Ascending aorta (tissue), 2 donors: ENCODE results near the gene ZC3H12A. TPM values are rescaled to one million over a fixed set of nuclear protein-coding genes. Genes with fewer than 3 reads are reported as not detected.

Source experiments
- DNase-seq, 2 donors: peaks; one replicate each; pipeline ENCODE4 v3.0.0-alpha.2; 2019; ENCODE audit warnings: low spot score in 2 of 2
- H3K27ac ChIP-seq, 2 donors: fragments of 200-600 bp; sonication (generic); one replicate each; pipeline ENCODE4 v1.5.1; 2016 to 2017; ENCODE audit warnings: mild to moderate bottlenecking in 1 of 2
- H3K27me3 ChIP-seq: fragments of 200-600 bp; sonication (generic); one replicate; pipeline ENCODE4 v1.5.1; 2017
- H3K36me3 ChIP-seq, 2 donors: fragments of 200-600 bp; sonication (generic); one replicate each; pipeline ENCODE4 v1.5.1; 2016
- H3K4me1 ChIP-seq, 2 donors: fragments of 200-600 bp; sonication (generic); one replicate each; pipeline ENCODE4 v1.5.1; 2016 to 2017; ENCODE audit warnings: mild to moderate bottlenecking in 1 of 2
- H3K4me3 ChIP-seq, 2 donors: fragments of 200-600 bp; sonication (generic); one replicate each; pipeline ENCODE4 v1.5.1; 2016 to 2017; ENCODE audit warnings: mild to moderate bottlenecking in 1 of 2
- H3K9me3 ChIP-seq, 2 donors: fragments of 200-600 bp; sonication (generic); one replicate each; pipeline ENCODE4 v1.5.1; 2016
- intact Hi-C: fragments of 100-400 bp; cut with DNase I; formaldehyde crosslinking; loops from one replicate; pipeline ENCODE4 v1.15.1; 2023
- total RNA-seq: library from RNA; depleted of rRNA; stranded (reverse); fragments of >200 nt; gene quantifications from one replicate; pipeline ENCODE4 v1.1.0, GENCODE V29; 2016
- TF ChIP-seq, protein P1 (sequence below), 3 experiments: fragments of 200-600 bp in 2 of 3; fragments of 450-650 bp in 1 of 3; sonication (generic) in 2 of 3; IDR thresholded peaks; one replicate each; pipeline ENCODE4 v1.5.1; 2016 to 2019; ENCODE audit warnings: antibody characterized with exemption in 3 of 3, mild to moderate bottlenecking in 1 of 3, moderate library complexity in 1 of 3

Gene ZC3H12A
- total RNA-seq, 1 donor from 2014 or later, result 12.8 TPM

- H3K36me3 ChIP-seq, result no peaks in the 10 kb centered on the region
- no peaks in the 10 kb centered on the region for H3K9me3 ChIP-seq
- DNase-seq, result no peak
- intact Hi-C loops, result loop anchor here (5.0 kb wide), 1 partner anchor 731 kb away; no protein-coding TSS in a partner anchor
- TF ChIP-seq, protein P1, sequence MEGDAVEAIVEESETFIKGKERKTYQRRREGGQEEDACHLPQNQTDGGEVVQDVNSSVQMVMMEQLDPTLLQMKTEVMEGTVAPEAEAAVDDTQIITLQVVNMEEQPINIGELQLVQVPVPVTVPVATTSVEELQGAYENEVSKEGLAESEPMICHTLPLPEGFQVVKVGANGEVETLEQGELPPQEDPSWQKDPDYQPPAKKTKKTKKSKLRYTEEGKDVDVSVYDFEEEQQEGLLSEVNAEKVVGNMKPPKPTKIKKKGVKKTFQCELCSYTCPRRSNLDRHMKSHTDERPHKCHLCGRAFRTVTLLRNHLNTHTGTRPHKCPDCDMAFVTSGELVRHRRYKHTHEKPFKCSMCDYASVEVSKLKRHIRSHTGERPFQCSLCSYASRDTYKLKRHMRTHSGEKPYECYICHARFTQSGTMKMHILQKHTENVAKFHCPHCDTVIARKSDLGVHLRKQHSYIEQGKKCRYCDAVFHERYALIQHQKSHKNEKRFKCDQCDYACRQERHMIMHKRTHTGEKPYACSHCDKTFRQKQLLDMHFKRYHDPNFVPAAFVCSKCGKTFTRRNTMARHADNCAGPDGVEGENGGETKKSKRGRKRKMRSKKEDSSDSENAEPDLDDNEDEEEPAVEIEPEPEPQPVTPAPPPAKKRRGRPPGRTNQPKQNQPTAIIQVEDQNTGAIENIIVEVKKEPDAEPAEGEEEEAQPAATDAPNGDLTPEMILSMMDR (IDR thresholded peaks at IDR 0.05), result no peak
- no peaks in the 10 kb centered on the region for H3K27me3 ChIP-seq
- no peak overlapping the region for H3K4me3 ChIP-seq
- H3K4me1 ChIP-seq, result no peaks in the 10 kb centered on the region
- H3K27ac ChIP-seq, result no peak overlapping the region
These were observed 41.2 kb upstream of the ZC3H12A start for GRCh38 chr1:37433171-37433570.

DNA sequence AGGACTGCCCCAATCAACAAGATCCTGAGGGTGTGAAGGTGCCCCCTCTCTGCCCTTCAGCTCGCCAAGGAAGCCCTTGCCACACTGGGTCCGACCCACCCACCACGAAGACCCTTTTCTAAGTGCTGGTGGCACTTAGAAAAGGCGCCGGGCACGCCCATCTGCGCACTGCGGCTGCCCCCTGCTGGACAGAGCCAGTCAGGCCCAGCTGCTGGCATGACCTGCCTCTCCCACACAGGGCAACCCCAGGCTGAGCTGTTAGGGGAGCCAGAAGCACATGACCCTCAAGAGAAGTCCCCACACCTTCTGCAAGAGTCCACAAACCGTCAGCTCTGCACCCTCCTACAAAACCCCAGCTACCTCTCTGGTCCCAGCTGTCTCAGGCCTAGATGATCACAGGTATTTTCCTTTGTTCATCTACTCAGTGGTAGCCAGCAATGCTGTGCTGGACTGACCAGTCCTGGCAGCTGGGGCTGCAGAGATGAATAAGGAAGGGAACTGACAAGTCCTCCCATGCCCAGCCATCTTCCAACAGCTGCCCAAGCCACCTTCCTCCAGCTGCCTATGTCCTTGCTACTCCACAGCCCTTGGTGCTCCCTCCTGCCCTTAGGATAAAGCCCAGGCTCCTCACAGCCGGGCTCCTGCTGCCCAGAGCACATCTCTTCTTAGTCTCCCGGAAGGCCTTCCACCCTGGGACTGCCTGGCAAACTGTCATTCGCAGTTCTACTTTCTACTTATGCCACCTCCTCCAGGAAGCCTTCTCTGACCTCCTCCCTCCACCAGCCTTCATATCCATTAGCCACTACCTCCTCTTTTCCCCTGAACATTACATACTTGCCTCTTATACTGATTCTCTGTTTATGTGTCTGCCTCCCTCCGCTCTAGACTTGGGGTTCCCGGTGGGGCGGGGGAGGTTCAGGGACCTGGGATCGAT lies 39.8 kb upstream of the ZC3H12A start:
- no peak overlapping the region for H3K27ac ChIP-seq
- intact Hi-C loops, result loop anchor here (5.0 kb wide), 1 partner anchor 732 kb away; no protein-coding TSS in a partner anchor
- TF ChIP-seq, protein P1 (IDR thresholded peaks at IDR 0.05), result peak; percentile 61 to 82 (median 76)
- H3K9me3 ChIP-seq, result no peaks in the 10 kb centered on the region
- DNase-seq, result no peak
- no peaks in the 10 kb centered on the region for H3K36me3 ChIP-seq
- no peaks in the 10 kb centered on the region for H3K4me1 ChIP-seq
- no peaks in the 10 kb centered on the region for H3K27me3 ChIP-seq
- H3K4me3 ChIP-seq, result no peak overlapping the region

DNA sequence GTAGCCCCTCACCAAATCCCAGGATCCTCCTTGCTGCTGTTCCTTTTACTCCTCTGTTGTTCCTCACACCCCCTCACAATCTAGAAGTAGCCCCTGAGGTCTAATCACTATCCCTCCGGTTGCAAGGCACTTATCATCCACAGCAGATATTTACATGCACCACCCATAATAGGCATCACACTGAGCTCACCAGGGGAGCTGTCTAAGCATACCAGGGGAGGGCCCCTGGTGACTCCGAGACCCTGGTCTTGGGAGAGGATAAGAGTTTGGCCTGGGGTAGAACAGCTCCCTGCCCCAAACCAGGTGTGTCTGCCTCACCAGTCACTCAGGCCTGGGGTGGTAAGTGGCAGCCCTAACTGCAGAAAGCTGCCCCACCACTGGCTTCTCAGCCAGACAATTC lies 37.3 kb upstream of the ZC3H12A start:
- no peak for DNase-seq
- Histone ChIP-seq H3K27me3 (no peaks in the 10 kb centered on the region), H3K9me3 (no peaks in the 10 kb centered on the region), H3K4me1 (no peaks in the 10 kb centered on the region), H3K27ac (no peak overlapping the region), H3K36me3 (no peaks in the 10 kb centered on the region), H3K4me3 (no peak overlapping the region)
- TF ChIP-seq, protein P1 (IDR thresholded peaks at IDR 0.05), result no peak
- intact Hi-C loops, result no loop called here

DNA sequence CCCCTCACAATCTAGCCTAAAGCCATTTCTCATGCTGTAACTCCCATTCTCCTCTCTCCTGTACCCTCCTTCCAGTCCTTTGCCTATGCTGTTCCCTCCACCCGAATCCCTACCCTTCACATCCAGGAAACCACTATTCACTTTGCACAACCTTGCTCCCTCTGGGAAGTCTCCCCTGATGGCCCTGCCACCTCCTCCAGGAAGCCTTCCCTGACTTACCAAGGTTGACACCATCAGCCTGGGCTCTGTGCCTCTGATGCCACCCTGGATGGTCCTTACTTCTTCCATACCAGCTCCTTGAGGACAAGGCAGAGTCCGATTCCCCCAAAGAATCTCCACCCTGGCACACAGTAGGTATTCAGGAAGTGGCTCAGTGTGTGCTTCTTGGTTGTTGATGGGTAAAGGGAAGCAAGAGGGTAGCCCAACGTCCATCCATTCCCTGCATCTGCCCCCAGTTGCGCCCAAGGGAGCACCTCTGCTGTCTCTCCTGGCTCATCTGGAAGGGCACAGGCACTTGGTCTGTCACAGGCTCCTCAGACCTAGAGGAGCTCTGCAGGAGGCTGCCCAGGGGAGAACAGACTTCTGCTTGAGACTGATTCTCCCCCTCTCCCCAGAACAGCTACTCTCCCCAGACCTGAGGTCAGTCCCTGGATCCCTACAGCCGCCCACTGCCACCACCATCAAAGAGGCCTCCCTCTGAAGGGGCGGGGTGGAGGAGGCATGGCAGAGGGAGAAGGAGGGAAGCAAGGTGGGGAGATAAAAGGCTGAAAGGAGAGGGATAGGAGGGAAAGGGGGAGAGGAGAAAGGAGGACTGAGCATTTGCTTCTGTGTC lies 36.1 kb upstream of the ZC3H12A start:
- H3K4me1 ChIP-seq, result no peaks in the 10 kb centered on the region
- TF ChIP-seq, protein P1 (IDR thresholded peaks at IDR 0.05), result no peak
- H3K9me3 ChIP-seq, result no peaks in the 10 kb centered on the region
- no peaks in the 10 kb centered on the region for H3K36me3 ChIP-seq
- intact Hi-C loops, result no loop called here
- DNase-seq, result no peak
- H3K27me3 ChIP-seq, result no peaks in the 10 kb centered on the region
- no peak overlapping the region for H3K4me3 ChIP-seq
- H3K27ac ChIP-seq, result no peak overlapping the region

GRCh38 chr1:37438869-37439343 lies 35.5 kb upstream of the ZC3H12A start:
- Histone ChIP-seq H3K9me3 (no peaks in the 10 kb centered on the region), H3K36me3 (no peaks in the 10 kb centered on the region), H3K4me1 (no peaks in the 10 kb centered on the region), H3K27me3 (no peaks in the 10 kb centered on the region), H3K27ac (no peak overlapping the region), H3K4me3 (no peak overlapping the region)
- intact Hi-C loops, result no loop called here
- DNase-seq, result no peak
- TF ChIP-seq, protein P1 (IDR thresholded peaks at IDR 0.05), result no peak
